HPDE6-E6E7 (cell line): ENCODE data around the gene MN1.

Source experiments
- DNase-seq: peaks from one replicate; pipeline ENCODE4 v3.0.0; 2011; ENCODE audit warnings: missing footprints; ENCODE audit errors: extremely low spot score

The MN1 gene

DNA sequence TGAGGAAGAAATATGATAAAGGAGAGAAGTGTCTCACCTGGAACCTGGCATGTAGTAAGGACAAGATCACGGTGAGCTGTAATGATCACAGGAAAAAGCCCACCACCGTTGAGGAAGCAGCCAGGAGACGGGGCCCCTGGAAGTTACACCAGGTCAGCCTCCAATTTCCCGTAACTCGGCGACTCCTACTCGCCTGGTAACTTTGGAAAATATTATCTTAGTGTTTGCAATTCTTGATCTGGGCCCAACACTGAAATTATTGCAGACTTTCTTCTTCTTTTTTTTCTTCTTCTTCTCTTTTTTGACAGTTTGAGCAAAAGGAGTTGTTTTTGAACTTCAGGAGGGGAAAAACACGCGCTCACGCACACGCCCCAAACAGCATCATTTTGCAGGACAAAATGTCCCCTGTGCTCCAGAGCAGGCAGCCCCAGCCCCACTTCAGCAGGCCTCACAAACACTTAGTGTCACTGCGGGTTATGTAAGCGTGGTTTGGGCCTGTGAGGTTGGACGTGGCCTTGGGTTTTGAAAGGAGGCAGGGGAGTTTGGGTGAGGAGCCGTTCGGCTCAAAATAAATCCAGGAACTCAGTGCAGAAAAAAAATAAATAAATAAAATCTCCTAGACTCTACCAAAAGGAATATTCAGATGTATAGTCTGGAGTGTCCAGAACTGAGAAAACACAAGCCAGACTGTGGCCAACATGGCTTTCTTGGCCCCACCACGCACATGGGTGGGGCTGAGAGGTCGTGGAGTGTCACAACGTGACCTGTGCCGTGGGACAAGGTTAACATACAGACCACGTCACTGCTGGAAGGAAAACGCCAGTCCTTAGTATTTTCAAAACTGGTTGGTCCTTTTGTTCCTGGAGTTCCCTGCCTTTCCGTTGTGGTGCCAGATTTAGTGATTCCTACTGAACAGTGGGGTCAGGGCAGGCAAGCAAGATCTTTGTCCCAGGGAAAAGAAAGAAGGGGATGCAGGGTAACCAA, 26.3 kb upstream of the MN1 start:
- DNase-seq, result no peak

DNA sequence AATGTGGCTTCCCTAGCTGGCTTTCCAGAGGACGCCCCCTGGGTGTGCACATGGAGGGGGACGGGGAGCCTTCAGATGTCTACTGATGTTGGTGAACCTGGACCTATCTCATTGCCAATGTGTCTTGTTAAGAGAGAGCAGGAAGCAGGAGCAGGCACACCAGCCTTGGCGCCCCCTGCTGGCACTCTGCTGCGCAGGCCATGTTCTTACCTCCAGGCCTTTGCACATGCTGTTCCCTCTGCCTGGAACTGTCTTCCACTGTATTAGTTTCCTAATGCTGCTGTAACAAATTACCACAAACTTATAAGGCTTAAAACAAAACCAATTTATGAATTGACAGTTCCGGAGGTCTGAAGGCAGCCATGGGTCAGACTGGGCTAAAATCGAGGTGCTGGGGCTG, 23.6 kb upstream of the MN1 start:
- no peak for DNase-seq

DNA sequence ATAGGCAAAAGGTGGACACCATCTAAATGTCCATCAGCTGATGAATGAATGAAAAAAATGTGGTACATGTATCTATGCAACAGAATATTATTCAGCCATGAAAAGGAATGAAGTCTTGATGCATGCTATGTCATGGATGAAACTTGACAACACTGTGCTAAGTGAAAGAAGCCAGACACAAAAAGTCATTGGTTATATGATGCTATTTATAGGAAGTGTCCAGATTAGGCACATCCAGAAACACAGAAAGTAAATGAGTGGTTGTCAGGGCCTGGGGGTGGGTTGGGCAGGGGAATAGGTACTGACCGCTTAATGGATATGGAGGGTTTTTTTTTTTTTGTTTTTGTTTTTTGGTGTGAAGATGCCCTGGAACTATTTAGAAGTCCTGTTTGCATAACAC, 21.7 kb upstream of the MN1 start:
- DNase-seq, result no peak

DNA sequence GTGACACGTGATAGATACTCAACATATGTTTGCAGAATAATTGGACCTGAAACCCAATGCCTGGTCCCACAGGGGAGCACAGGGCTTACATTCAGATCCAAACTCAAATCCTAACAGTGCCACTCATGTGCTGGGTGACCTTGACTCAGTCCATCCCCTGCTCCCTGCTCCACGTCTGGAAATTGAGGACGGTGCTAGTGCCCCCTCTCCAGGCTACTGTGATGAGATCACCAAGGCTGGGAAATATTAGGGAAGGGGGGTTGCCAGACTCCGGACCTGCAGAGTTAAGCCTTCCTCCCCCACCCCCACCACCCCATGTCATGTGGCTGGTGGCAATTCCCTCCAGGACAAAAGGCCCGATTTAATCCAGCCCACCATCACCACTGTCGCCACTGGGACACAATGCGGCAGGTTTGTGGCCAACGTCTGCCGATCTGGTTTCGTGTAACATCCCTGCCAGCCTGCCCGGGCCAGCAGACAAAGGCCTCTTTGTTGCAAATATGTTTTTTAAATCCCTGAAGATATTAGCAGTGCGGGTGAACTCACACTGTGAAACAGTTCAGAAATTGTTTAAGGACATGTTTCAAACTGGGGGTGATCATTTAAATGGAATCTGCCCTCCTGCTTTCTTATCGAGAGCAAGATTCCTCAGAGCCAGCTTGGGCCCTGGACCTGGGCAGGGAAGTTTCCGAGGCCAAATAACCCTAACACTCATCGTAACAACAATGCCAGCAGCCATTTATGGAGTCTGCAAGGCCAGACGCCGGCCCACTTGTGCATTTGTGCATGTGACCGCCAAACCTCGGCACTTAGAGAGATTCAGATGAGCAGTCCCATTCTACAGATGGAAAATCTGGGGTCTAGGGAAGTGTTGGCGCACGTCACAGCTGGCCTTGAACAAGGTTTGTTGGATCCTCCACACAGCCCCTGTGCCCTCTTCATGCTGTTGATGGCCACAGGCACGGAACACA, 19.6 kb upstream of the MN1 start:
- no peak for DNase-seq

DNA sequence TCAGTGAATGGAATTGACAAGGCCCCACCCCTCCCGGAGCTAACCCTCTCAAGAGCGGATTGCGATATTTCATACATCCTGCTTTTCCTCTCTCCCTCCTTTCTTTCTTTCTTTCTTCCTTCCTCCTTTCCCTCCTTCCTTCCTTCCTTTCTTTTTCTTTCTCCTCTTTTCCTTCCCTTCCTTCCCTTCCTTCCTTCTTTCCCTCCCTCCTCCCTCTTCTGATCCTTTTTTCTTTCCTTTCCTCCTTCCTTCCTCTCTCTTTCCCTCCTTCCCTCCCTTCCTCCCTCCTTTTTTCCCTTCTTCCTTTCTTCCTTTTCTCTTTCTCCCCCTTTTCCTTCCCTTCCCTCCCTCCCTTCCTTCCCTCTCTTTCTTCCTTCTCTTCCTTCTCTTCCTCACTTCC, 15.0 kb upstream of the MN1 start:
- no peak for DNase-seq

DNA sequence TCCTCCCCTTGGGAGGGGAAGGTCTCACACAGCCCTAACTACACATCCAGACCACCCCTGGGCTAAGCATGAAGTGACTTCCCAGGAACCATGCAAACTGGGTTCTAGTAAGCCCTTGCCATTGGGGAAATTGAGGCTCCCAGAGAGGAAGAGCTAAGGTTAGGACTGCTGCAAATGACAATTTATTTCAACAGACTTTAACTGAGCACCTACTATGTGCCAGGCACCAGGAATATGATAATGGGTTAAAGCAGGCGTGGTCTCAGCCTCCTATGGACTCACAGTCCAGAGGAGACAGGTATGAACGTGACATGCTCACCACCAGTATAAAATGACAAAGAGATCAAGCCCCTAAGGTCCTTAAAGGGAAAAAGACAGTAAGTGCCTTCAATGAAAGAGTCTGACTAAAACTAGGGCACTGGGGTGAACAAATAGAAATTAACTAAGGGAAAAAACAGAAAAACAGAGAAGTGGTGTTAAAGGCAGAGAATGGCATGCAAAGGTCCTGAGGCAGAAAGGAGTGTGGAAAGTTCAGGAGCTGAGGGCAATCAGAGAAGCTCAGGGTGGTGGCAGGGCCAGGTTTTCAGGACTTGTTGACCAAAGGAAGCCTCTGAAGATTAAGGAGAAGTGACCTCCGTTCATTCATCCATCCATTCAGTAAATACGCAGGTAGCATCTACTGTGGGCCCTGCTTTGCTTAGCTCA, 14.4 kb upstream of the MN1 start:
- DNase-seq, result no peak

DNA sequence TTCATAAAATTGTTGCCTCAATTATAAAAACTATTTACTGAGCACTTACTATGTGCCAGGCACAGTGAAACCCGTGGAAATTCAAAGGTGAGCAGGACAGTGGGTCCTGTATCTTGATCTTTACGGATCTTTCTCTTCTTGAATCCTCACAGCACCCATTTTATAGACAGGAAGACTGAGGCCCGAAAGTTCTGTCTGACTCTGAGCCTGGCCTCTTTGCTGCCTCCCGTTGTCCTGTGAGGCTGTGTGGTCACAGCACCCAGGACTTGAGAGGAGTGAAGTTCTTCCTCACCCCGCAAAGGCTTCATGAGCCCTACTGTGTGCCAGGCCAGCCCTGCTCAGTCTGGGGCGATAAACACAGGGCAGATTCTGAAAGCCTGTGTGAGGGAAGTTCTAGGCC, 13.4 kb upstream of the MN1 start:
- DNase-seq, result no peak

DNA sequence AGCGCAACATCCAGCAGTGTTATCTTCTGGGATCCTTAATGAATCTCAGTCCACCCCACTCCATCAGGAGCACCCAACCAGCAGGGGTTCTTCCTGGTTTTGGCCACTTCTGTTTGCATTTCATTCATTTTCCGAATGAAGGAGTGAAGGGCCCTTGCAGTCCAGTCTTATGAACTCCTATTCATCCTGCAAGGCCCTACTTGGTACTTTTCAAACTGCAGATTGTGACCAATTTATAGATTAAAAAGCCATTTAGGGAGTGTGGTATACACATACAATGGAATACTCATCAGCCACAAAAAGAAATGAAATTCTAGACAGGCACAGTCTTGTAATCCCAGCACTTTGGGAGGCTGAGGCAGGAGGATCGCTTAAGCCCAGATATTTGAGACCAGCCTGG, 10.2 kb upstream of the MN1 start:
- no peak for DNase-seq

DNA sequence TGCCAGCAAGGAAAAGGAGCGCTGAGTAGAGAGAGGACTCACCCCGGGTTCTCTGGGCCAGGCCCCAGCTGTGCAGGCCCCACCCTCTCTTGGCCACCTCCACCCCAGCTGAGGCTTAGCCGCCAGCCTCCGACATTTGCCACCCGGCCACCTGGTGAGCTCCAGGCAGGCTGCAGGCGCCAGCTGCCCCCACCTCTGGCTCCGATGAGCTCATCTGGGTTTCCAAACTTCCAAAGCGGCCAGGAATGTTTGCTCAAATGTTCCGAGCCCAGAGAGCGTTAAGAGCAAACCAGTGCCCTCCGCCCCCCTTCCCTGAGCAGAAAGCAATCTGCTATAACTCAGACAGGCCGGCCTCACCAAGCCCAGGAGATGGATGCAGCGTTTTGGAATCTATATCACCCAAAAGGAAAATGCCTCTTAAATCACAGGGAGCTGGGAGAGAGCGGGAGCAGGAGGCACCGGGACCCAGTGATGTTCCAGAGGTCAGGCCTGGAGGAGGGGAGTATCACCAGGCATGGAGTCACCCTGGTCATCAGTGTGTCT, 9.1 kb upstream of the MN1 start:
- DNase-seq, result no peak

DNA sequence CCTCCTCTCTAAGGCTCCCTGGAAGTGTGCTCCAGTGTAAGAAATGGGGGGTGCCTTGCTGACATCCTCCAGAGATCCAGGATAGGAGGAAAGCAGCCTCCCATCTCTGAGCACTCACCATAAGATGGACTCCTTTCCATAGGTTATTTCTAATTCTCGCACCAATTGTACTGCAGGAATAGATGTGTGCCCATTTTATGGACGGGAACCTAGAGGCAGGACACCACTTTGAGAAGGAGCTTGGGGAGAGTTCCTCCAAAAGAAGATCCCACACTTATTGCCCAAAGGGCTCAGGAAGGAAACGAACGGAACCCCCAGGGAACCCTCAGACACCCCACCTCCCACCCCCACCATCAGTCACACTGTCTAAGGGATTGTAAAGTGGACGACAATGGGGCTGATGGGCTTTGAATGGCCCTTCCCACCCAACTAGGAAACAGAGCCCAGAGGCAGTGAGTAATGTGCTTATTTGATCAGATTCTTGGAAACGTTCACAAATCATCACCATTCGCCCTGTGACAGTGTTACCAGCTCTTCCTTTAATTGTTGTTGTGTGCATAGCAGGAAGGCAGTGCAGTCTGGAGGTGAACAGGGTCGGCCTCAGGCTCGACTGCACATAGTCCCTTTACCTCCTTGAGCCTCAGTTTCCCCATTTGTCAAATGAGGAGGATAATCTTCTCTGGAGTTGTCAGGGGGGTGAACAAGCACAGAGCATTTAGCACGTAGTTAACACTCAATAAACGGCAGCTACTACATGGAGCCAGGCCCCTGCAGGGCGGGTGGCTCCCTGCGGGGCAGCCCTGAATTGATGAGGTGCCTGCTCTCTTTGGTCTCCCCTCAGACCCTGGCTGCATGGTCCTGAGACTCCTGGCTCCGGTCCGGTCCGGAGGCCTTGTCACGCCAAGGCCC, 8.4 kb upstream of the MN1 start:
- DNase-seq, result no peak

DNA sequence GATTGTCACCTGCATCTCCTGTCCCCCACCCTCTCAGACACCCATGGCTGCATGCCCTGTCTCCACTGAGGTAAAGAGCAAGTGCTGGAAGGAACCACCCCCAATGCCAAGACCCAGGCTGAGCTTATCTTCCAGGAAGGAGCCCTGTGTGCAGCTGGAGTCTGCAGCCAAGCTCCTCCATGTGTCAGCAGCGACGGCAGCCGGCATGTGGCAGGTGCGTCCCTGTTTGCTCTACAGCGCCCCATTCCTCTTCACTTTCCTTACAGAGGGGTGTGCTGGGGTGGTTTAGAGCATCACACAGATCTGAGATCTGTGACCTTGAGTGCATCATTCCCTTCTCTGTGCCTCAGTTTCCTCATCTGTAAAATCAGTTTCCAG, 7.7 kb upstream of the MN1 start:
- no peak for DNase-seq

DNA sequence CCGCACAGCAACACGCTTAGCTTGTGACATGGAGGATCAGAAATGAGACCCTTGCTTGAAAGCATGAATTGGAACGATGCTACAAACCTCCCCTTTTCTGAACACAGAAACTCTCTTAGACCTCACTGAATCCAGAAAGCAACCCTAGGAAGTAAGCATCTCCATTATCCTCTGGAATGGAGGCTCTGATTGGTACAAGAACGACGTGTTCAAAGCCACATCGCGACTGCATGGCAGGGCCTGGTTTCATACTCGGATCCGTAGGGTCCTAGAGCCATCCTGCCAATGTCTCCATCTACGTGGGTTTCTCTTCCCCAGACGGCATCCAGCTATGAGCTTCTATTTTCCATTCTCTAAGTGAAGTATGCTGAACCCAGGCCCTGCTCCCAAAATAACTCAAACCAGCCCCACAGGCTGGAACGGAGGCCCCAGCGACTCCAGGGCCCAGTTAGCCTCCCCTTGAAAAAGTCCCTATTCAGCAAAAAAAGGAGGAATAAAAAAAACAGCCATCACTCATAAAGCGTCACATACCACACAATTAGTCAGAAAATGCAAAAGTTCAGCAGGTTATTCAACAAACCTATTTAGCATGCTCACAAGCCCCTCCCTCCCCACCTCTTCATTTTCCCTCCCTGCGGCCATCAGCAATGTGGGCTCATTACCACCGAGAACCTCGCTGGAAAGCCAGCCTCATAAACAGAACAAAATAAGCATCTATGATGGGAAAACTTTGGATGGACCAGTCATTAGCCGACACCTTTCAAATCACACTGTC, 7.1 kb upstream of the MN1 start:
- DNase-seq, result no peak

DNA sequence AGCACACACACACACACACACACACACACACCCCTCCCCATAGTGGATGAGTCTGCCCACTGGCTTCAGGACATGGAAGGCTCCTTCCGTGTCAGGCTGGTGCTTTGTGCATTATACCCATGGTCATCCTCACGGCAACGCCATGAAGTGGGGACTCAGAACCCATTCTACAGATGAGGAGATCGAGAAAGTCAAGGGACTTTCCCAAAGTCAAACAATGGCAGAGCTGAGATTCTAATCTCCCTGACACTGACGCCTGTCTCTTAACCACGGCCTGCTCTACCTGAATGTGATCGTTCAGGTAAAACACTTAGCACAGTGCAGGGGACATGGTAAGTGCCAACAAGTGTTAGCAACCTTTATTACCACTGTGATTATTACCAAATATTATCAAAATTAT, 4.3 kb upstream of the MN1 start:
- no peak for DNase-seq

DNA sequence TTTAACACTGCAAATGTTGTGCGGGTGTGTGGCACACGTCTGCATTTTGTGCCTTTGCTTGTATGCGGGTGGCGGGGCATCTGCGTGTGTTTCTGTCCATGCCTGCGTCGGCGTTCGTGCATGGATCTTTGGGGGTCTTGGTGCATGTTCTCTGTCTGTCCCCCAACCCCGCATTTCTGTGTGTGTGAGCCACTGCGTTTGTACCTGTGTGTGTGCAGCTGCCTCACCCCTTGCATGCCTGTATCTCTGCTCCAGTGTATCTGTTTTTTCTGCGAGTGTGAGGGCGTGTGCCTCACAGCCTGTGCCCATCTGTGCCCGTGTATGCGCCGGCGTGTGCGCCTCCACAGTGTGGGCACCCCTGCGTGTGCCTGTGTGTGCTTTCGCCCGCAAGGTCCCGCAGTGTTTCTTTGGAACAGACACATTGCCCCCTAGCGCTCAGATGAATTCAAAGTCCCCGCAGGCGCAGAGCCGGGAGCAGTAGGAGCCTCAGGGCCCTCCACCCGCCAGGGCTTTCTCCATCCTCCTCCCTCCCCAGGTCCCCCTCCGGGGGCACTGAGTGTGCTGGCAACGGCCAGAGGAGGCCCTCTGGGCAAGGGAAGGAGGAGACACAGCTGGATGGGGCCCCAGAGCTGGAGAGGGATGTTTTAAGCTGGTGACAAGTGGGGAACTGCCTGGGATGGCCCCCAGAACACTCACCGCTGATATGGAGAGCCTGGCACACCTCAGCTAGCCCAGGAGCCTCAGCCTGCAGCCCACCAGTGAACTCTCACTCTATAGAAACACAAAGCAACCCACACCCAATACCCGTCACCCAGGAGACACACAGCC, 3.1 kb upstream of the MN1 start:
- peak; percentile 58 for DNase-seq

DNA sequence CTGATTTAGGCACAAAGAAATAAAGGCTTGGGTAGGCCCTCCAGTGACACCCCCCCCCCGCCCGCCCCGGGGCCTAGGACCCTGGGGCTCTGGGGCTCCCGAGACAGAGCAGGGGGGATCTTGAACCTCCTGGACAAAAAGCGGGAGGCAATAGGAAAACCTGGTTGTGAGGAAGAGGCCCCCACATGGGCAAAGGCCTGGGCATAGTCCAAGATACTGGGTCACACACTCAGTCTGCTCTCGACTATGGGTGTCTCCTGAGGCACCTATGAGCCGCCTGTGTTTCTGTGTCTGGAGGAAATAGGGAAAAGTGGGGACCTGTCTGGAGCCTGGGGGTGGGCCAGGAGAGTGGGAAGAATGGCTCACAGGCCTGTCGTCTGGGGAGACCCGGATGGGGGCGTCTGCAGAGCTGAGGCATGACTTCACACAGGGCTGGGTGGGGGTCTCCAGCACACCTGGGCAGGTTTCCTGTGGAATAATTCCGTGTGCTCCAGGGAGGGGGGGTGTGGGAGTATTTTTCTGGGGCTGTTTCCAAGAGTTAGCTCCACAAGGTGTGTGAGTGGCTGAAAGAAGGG, 2.4 kb upstream of the MN1 start:
- no peak for DNase-seq

DNA sequence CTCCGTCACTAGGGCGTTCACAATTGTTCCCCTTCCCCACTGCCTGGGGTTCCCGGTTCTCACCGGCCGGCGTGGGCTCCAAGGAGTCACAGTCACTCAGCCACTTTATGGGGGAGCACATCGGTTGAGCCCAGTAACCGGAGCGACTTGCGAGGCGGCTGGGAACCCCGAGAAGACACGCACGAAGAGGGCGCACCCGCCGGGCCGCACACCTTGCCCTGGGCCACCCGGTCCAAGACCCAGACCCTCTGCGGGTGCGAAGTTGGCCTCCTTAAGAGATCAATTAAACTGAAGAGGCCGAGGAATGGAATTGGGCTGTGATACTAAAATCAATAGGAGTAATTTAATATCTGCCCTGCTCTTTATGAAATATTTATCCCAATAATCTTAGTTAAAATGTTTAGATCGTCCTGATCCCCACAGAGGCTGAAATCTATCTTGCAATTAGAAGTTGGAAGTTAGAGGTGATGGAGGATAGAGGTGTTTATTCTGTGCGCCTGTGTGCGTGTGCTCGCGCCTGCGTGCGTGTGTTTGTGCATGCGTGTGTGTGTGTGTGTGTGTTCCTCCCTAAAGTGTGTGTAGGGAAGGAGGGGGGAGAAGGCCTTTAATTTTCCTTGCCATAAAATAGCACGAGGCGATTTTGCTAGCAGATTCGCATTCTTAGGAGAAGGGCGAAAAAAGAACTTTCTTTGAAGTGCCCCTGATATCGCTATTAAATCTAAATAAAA, 954 bp upstream of the MN1 start:
- DNase-seq, result no peak

DNA sequence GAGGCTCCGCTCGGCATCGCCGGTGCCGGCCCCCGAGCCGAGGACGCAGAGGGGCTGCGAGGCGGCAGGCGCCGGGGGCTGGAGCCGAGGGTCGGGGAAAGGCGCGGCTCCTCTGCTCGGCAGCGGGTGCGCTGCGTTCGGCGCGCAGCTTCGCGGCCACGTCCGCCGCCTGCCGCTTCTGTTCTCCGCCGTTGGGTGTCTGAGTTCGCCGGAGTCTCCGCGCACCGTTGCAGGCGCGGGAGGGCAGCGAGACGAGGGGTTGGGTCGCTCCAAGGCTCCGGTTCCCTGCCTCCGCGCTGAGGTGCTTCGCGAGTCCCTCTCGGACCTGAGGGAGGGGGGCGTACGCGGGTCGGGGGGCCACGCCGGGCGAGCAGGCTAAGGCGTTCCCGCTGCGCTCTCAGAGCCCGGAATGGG, 347 bp downstream of the MN1 start:
- DNase-seq, result no peak
